Coronary artery (tissue), 2 donors: ENCODE data around the gene VPS11.
"Not testable (repeated sequence)": the region's sequence is repeated elsewhere in the genome, so short reads cannot be mapped to it uniquely, and the experiment has no call there.

Source experiments
- DNase-seq: peaks from one replicate; pipeline ENCODE4 v3.0.0-alpha.2; 2017; ENCODE audit warnings: low spot score
- H3K27ac ChIP-seq, 2 donors: fragments of 200-600 bp; sonication (generic); one replicate each; pipeline ENCODE4 v1.5.1; 2016 to 2019
- H3K4me3 ChIP-seq: fragments of 200-600 bp; sonication (generic); 2 replicates; pipeline ENCODE4 v1.5.1; 2016; ENCODE audit warnings: mild to moderate bottlenecking, moderate library complexity
- TF ChIP-seq, protein P1 (sequence below): fragments of 200-600 bp; sonication (generic); IDR thresholded peaks from one replicate; pipeline ENCODE4 v1.5.1; 2019; ENCODE audit warnings: antibody characterized with exemption

The VPS11 gene

DNA sequence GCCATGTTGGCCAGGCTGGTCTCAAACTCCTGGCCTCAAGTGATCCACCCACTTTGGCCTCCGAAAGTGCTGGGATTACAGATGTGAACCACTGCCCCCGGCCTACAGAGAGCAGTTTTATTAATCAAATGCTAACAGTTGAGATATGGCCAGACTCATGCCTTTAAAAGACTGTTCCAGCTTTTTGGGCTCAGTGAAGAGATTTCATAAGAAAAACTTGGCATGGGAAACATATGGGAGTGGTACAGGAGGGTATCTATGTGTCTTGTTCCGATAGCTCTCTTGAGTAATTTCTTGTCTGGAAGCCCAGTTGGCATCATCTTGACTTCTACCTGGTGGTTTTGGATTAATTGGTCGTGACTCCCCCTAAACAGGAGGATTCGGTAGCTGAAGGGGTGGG is 28.7 kb upstream of the VPS11 start:
- no peak for DNase-seq

GRCh38 chr11:119039471-119039870 is 28.1 kb upstream of the VPS11 start:
- H3K27ac ChIP-seq, H3K4me3 ChIP-seq, DNase-seq: not testable (repeated sequence)

More for the DNA sequence above, 28.7 kb upstream of the VPS11 start:
- Histone ChIP-seq H3K27ac (no peak overlapping the region), H3K4me3 (no peak overlapping the region)
- TF ChIP-seq, protein P1, sequence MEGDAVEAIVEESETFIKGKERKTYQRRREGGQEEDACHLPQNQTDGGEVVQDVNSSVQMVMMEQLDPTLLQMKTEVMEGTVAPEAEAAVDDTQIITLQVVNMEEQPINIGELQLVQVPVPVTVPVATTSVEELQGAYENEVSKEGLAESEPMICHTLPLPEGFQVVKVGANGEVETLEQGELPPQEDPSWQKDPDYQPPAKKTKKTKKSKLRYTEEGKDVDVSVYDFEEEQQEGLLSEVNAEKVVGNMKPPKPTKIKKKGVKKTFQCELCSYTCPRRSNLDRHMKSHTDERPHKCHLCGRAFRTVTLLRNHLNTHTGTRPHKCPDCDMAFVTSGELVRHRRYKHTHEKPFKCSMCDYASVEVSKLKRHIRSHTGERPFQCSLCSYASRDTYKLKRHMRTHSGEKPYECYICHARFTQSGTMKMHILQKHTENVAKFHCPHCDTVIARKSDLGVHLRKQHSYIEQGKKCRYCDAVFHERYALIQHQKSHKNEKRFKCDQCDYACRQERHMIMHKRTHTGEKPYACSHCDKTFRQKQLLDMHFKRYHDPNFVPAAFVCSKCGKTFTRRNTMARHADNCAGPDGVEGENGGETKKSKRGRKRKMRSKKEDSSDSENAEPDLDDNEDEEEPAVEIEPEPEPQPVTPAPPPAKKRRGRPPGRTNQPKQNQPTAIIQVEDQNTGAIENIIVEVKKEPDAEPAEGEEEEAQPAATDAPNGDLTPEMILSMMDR = no peak

GRCh38 chr11:119041821-119042514 is 25.6 kb upstream of the VPS11 start:
- Histone ChIP-seq H3K4me3 (no peak overlapping the region), H3K27ac (no peak overlapping the region)
- TF ChIP-seq, protein P1 = no peak
- DNase-seq = no peak

DNA sequence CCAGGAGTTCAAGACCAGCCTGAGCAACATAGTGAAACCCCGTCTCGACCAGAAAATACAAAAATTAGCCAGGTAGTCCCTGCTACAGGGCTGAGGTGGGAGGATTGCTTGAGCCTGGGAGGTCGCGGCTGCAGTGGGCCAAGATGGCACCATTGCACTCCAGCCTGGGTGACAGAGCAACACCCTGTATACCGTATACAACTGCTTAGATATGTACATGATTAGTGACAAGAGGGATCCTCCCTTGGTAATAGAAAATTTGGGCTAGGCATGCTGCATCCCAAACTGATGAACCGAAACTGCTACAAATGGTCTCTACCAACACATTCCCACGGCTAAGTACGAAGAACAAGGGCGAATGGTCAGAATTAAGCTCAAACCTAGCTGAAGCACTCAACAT is 24.7 kb upstream of the VPS11 start:
- TF ChIP-seq, protein P1 = no peak
- DNase-seq = no peak
- no peak overlapping the region for H3K4me3 ChIP-seq
- H3K27ac ChIP-seq = no peak overlapping the region

DNA sequence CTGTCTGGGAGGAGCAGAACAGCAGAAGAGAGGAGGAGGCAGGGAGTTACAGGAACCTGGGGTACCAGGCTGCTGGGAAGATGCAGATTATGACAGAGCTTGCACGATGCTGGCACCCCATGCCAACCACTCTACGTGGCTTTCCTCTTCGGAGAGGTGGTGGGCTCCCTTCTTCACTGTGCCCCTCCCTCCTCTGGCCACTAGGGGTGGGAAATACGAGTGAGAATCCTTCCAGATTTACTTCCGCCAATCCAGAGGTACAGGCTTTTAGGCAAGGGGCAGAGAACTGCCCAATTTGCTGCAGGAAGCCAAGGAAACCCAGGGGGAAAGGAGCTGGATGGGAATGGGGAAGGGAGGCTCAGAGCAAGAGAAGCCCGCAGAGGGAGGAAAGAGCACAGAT is 22.9 kb upstream of the VPS11 start:
- H3K27ac ChIP-seq = no peak overlapping the region
- TF ChIP-seq, protein P1 = no peak
- H3K4me3 ChIP-seq = no peak overlapping the region
- no peak for DNase-seq

GRCh38 chr11:119046489-119046888 is 21.1 kb upstream of the VPS11 start:
- no peak for DNase-seq
- TF ChIP-seq, protein P1 = no peak

DNA sequence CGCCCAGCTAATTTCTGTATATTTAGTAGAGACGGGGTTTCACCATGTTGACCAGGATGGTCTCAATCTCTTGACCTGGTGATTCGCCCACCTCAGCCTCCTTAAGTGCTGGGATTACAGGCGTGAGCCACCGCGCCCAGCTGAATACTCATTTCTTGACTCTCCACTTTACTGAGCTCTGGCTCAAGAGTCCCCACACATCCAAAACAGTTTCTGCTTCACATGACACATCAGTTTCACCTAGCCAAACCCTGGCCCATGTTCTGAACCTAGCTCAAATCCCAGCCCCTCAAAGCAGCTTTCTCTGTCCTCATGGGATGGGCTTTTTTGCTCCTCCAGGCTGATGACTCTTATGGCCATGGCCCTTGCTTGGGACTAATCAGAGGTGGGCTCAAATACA is 20.4 kb upstream of the VPS11 start:
- TF ChIP-seq, protein P1 = no peak
- no peak overlapping the region for H3K27ac ChIP-seq
- no peak for DNase-seq

More at GRCh38 chr11:119046489-119046888, 21.1 kb upstream of the VPS11 start:
- H3K4me3 ChIP-seq = no peak overlapping the region
- no peak overlapping the region for H3K27ac ChIP-seq

More for the DNA sequence above, 20.4 kb upstream of the VPS11 start:
- no peak overlapping the region for H3K4me3 ChIP-seq
